GM18511 (cell line): ENCODE data around the gene RGPD5.
"Not testable (repeated sequence)": the region's sequence is repeated elsewhere in the genome, so short reads cannot be mapped to it uniquely, and the experiment has no call there.

ENCODE experiments used
- ATAC-seq: cut with Tn5 transposase; IDR thresholded peaks from one replicate; pipeline ENCODE4 v1.9.1; 2021; ENCODE audit warnings: mild to moderate bottlenecking, moderate library complexity; ENCODE audit not compliant: unreplicated experiment

Gene RGPD5

GRCh38 chr2:109891024-109891423 lies 96.9 kb downstream of the RGPD5 start:
- not testable (repeated sequence) for ATAC-seq

GRCh38 chr2:109893736-109894135 lies 99.6 kb downstream of the RGPD5 start:
- not testable (repeated sequence) for ATAC-seq

DNA sequence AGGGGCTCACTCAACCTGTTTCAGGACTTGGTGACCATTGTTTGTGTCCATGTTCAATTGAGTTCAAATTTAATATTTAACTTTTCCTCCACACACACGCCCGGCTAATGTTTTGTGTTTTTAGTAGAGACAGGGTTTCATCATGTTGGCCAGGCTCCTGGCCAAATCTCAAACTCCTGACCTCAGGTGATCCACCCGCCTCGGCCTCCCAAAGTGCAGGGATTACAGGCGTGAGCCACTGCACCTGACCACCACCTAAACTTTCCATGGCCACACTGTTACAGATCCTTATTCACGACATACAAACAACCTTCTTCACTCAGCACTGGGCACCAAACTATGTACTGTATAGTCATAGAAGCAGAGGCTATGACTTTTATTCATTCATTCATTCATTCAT lies 100.0 kb downstream of the RGPD5 start:
- not testable (repeated sequence) for ATAC-seq

DNA sequence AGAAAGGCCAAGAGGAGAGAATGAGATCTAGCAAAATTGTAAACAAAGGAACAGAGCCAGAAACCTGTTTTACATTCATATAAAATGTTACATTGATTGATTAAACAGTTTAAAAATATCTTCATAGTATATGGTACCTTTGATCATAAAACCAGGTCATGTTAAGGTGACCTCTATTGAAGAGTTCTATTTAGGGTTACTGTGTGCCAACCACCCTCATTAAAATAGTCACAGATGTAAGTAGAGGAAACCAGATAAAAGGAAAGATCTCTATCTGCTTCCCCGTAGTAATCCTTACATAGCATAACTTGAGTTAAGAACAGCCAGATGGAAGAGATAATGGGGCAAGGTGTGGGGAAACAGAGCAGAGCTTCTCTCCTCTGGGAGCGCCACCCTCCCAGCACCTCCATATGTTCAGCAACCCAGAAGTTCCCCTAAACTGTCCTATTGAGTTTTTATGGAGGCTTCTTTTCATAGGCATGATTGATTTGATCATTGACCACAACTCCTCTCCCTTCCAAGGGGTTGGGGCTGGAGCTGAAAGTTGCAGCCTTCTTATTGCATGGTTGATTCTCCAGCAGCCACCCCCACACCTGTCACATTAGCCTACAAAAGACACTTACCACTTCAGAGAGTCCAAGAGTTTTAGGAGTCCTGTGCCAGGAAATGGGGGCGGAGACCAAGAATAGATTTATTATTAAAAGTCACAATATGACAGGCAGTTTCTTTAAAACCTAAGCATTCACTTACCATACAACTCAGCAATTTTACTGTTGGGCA lies 101.2 kb downstream of the RGPD5 start:
- ATAC-seq, result not testable (repeated sequence)

- ATAC-seq, result peak; percentile 97
Observed at GRCh38 chr2:109896212-109896611, 102.1 kb downstream of the RGPD5 start.

- ATAC-seq, result not testable (repeated sequence)
Observed at GRCh38 chr2:109897769-109898461, 103.8 kb downstream of the RGPD5 start.

DNA sequence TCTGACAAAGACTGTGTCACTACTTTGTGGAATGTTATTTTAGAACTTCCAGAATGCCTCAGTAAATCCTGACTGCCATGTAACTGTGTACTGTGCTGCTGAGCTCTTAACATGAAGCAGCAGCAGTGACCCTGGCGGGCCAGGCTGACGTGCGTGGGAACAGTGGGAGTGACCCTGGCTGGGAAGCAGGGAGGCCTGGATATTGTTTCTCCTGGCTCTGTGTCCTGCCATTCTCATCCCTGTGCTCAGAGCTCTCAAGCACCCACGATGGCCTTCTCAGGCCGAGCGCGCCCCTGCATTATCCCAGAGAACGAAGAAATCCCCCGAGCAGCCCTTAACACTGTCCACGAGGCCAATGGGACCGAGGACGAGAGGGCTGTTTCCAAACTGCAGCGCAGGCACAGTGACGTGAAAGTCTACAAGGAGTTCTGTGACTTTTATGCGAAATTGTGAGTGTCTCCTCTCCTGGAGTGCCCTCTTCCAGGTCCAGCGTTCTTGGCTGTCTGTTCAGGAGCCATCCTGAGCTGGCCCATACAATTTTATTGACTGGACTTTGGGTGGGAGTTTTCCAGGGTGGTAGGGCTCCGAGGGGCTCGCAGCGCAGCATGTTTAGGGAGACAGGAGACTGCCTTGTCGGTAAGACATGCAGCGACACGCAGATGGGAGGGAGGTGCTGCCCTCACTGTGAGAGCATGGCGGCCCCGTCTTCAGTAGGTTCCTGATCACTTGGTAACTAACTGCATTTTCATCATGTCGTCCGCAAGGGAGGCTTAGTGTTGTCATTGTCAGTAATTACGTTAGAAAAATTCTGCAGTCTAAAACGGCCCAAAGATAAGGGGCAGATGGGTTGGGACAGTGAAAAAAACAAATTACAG lies 104.6 kb downstream of the RGPD5 start, which contains the start of gene LIMS3:
Gene LIMS3 (plus strand): TSS at position 227 of the 875 bp plus-strand sequence. CDS start 41 bp downstream, at position 268.
- not testable (repeated sequence) for ATAC-seq

DNA sequence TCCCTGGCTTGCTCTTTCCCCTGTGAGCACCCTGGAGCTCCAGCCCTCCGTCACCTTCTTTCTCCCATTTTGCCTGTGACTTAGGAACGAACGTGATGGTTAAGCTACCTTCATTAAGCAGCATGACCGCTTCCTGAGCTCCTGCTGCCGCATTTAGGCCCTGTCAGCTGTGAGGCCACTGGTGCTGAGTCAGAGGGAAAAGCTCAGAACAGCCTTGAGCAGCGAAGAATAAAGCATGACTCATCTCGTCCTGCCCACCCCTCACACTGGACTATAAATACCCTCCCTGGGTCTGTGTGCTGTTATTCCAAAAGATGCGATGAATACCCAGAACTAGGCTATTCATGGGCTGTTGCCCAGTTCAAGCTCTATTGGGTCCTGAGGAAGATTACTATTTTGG lies 111.7 kb downstream of the RGPD5 start:
- ATAC-seq, result peak; percentile 93
